GM12865 (cell line): ENCODE results near the gene SEMA7A.
"Not testable (repeated sequence)": the region's sequence is repeated elsewhere in the genome, so short reads cannot be mapped to it uniquely, and the experiment has no call there.

ENCODE experiments used
- DNase-seq: peaks from one replicate; pipeline ENCODE4 v3.0.0; 2010; ENCODE audit warnings: low read depth
- H3K4me3 ChIP-seq: 2 replicates; pipeline ENCODE4 v1.5.1; 2011; ENCODE audit warnings: mild to moderate bottlenecking, low read depth, low read length, control low read depth
- TF ChIP-seq, protein P1 (sequence below): IDR thresholded peaks from 2 replicates; pipeline ENCODE4 v1.5.1; 2011; ENCODE audit warnings: low read length, control low read depth, low read depth, inconsistent platforms; ENCODE audit not compliant: insufficient read depth; ENCODE audit errors: missing control alignments

Gene SEMA7A

DNA sequence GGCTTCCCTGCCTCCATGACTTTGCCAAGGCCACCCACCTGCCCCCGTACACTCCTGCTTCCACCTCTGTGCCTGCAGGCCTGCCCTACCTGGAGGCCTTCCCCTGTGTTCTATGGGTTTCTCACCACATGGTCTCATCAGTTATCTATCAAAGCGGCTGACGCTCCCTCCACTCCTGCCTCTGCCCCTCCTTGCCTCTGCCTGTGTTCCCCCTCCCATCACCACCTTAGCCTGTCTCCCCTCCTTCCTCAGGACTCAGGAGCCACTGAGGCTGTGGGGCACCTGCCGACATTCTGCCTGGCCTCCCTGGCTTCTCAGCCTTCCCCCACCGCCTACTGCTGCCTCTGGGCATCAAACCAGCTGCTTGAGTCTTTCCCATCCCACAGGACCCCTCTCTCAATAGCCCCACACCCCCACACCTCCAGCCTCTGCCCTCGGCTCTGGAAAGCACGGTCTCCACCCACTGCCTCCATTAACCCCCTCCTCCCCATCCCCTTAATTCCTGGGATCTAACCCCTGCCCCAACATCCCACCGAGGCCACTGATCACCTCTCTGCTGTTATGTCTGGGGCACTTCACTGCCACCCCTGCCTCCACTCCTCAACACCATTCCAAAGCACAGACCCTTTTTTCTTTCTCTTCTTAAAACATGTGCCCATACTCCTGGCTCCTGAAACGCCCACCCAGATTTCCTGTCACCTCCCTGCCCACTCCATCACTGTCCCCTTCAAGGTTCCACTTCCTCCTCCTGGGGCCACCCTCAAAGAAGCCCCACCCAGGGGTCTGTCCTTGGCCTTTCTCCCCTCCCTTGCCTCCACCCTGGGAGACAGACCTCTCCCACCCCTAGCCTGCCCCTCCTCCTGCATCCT, 41.9 kb downstream of the SEMA7A start:
- H3K4me3 ChIP-seq, result no peak overlapping the region

DNA sequence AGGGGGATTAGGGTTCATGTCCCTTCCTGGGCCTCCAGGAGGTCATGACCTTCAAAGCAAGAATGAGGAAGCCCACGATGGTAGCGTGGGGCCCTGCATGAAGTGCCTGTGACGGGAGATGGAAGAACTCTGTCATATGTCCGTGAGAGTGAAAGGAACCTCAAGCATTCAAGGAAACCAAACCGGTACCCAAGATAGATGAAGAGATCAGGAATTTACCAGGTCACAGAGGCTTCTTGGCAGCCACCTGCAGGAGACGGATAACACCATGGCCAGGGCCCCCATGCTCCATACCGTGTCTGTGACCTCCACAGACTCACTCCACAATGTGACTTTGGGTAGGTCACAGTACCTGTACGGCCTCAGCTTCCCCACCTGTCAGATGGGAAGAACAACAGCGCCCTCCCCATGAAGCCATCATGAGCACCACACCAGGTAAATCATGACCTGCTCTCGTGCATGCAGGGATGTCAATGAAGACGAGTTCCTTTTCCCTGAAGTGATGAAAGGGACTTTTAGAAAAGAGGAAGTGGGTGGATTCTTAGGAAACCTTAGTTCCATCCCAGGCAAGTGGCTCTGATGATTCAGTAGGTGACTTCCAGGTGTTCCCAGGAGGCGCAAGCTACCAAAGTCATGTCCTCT, 43.0 kb downstream of the SEMA7A start:
- TF ChIP-seq, protein P1, sequence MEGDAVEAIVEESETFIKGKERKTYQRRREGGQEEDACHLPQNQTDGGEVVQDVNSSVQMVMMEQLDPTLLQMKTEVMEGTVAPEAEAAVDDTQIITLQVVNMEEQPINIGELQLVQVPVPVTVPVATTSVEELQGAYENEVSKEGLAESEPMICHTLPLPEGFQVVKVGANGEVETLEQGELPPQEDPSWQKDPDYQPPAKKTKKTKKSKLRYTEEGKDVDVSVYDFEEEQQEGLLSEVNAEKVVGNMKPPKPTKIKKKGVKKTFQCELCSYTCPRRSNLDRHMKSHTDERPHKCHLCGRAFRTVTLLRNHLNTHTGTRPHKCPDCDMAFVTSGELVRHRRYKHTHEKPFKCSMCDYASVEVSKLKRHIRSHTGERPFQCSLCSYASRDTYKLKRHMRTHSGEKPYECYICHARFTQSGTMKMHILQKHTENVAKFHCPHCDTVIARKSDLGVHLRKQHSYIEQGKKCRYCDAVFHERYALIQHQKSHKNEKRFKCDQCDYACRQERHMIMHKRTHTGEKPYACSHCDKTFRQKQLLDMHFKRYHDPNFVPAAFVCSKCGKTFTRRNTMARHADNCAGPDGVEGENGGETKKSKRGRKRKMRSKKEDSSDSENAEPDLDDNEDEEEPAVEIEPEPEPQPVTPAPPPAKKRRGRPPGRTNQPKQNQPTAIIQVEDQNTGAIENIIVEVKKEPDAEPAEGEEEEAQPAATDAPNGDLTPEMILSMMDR, result no peak
- DNase-seq, result no peak

More for the DNA sequence above, 41.9 kb downstream of the SEMA7A start:
- TF ChIP-seq, protein P1, result no peak
- no peak for DNase-seq

GRCh38 chr15:74390049-74390646, 43.6 kb downstream of the SEMA7A start:
- DNase-seq, H3K4me3 ChIP-seq: not testable (repeated sequence)

More for the DNA sequence above, 43.0 kb downstream of the SEMA7A start:
- no peak overlapping the region for H3K4me3 ChIP-seq

GRCh38 chr15:74389241-74390048, 44.3 kb downstream of the SEMA7A start:
- TF ChIP-seq, protein P1, result no peak
- H3K4me3 ChIP-seq, result no peak overlapping the region
- DNase-seq, result no peak

DNA sequence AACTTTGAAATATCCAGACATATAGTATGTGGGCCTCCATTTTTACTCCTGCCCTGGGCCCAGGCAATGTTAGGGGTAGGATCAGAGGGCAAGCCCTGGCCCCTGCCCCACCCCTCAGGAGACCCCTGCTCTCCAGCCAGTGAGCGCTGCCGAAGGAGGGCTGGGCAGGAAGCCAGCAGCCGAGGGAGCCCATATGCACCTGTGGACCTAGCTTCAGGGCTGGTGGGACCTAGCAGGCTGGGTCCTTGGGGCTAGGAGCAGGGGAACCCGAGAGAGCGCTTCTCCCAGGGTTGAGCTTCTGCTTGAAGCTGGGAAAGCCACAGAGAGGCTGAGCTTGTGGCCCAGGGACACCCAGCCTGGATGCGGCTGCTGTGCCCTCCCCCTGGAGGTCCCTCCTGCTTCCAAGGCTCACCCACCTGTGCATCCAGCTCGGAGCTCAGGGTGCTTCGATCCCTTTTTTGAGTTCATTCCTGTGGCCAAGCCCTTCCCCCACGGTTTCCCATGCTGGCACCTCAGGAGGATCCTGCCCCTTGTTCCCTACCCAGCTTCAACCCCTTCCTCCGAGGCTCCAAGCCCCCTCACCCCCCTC, 45.3 kb downstream of the SEMA7A start:
- TF ChIP-seq, protein P1, result no peak
- no peak overlapping the region for H3K4me3 ChIP-seq
- no peak for DNase-seq

- H3K4me3 ChIP-seq, result no peak overlapping the region
- TF ChIP-seq, protein P1, result no peak
- DNase-seq, result no peak
Measured at GRCh38 chr15:74387621-74388362, 46.0 kb downstream of the SEMA7A start.
